Astrocyte (in vitro differentiated cells and primary cell): ENCODE results near the gene WDR93. TPM values are rescaled to one million over a fixed set of nuclear protein-coding genes. Genes with fewer than 3 reads are reported as not detected.

Experiments
- DNase-seq: peaks from one replicate; pipeline ENCODE4 v3.0.0-alpha.2; 2010; ENCODE audit warnings: low read depth
- FAIRE-seq: peaks from 2 replicates; lab custom pipeline; 2011; peaks lifted over from hg19 to GRCh38; lab: Jason Lieb, UNC
- H2AFZ ChIP-seq: 2 replicates; pipeline ENCODE4 v1.6.0; 2012; ENCODE audit warnings: low read depth, low read length, inconsistent platforms
- H3K27ac ChIP-seq: 2 replicates; pipeline ENCODE4 v1.5.1; 2011; ENCODE audit warnings: low read depth, low read length, inconsistent platforms
- H3K27me3 ChIP-seq: 2 replicates; pipeline ENCODE4 v1.6.0; 2011; ENCODE audit warnings: low read length, inconsistent platforms; ENCODE audit not compliant: insufficient read depth
- H3K36me3 ChIP-seq: 2 replicates; pipeline ENCODE4 v1.5.1; 2011; ENCODE audit warnings: low read length, inconsistent platforms; ENCODE audit not compliant: insufficient read depth
- H3K4me1 ChIP-seq: 2 replicates; pipeline ENCODE4 v1.5.1; 2011; ENCODE audit warnings: low read length, inconsistent platforms; ENCODE audit not compliant: insufficient read depth
- H3K4me2 ChIP-seq: 2 replicates; pipeline ENCODE4 v1.6.0; 2012; ENCODE audit warnings: low read length, inconsistent platforms
- H3K4me3 ChIP-seq: 2 replicates; pipeline ENCODE4 v1.5.1; 2011; ENCODE audit warnings: low read depth, mild to moderate bottlenecking, low read length, inconsistent platforms; ENCODE audit not compliant: insufficient read depth
- H3K79me2 ChIP-seq: 2 replicates; pipeline ENCODE4 v1.6.0; 2012; ENCODE audit warnings: mild to moderate bottlenecking, low read length, inconsistent platforms; ENCODE audit not compliant: insufficient read depth
- H3K9ac ChIP-seq: 2 replicates; pipeline ENCODE4 v1.6.0; 2012; ENCODE audit warnings: mild to moderate bottlenecking, low read length, inconsistent platforms
- H3K9me3 ChIP-seq: 2 replicates; pipeline ENCODE4 v1.5.1; 2012; ENCODE audit warnings: low read depth, mild to moderate bottlenecking, low read length, inconsistent platforms; ENCODE audit not compliant: insufficient read depth
- H4K20me1 ChIP-seq: 2 replicates; pipeline ENCODE4 v1.6.0; 2012; ENCODE audit warnings: low read length, inconsistent platforms; ENCODE audit not compliant: insufficient read depth
- H3K27ac Mint-ChIP-seq: one replicate; pipeline ENCODE4 v1.8.0; 2021; ENCODE audit warnings: mild to moderate bottlenecking, mixed read lengths; ENCODE audit not compliant: unreplicated experiment
- H3K27me3 Mint-ChIP-seq: one replicate; pipeline ENCODE4 v1.8.0; 2021; ENCODE audit warnings: low read depth, mixed read lengths; ENCODE audit not compliant: unreplicated experiment
- H3K36me3 Mint-ChIP-seq: one replicate; pipeline ENCODE4 v1.8.0; 2021; ENCODE audit warnings: low read depth, mixed read lengths; ENCODE audit not compliant: unreplicated experiment
- H3K4me1 Mint-ChIP-seq: one replicate; pipeline ENCODE4 v1.8.0; 2021; ENCODE audit warnings: low read depth, mixed read lengths; ENCODE audit not compliant: unreplicated experiment
- H3K4me3 Mint-ChIP-seq: one replicate; pipeline ENCODE4 v1.8.0; 2021; ENCODE audit warnings: mild to moderate bottlenecking, moderate library complexity, mixed read lengths; ENCODE audit not compliant: unreplicated experiment
- H3K9me3 Mint-ChIP-seq: one replicate; pipeline ENCODE4 v1.8.0; 2021; ENCODE audit warnings: mild to moderate bottlenecking, mixed read lengths; ENCODE audit not compliant: unreplicated experiment
- CTCF ChIP-seq: IDR thresholded peaks from 2 replicates; pipeline ENCODE4 v1.5.1; 2011; ENCODE audit warnings: low read depth, mild to moderate bottlenecking, inconsistent platforms, low read length, moderate library complexity; ENCODE audit not compliant: insufficient read depth
- EZH2 ChIP-seq: IDR thresholded peaks from 2 replicates; pipeline ENCODE4 v1.6.1; 2012; ENCODE audit warnings: mild to moderate bottlenecking, low read length, inconsistent platforms; ENCODE audit not compliant: insufficient read depth
- total RNA-seq: library from RNA; stranded (reverse); gene quantifications from 2 replicates; pipeline ENCODE4 v1.2.1, GENCODE V29; 2021

The WDR93 gene
- total RNA-seq, 1 donor from 2014 or later: not detected

- TF ChIP-seq CTCF (no peak), EZH2 (no peak)
- no peak for DNase-seq
- H3K4me2 ChIP-seq: no peak overlapping the region
- Mint-ChIP-seq H3K27ac (no peak overlapping the region), H3K9me3 (no peaks in the 10 kb centered on the region), H3K4me3 (no peak overlapping the region), H3K36me3 (peaks cover 8% of the 10 kb centered on the region), H3K27me3 (peaks cover 10% of the 10 kb centered on the region), H3K4me1 (peaks cover 5% of the 10 kb centered on the region)
- H3K9me3 ChIP-seq: no peaks in the 10 kb centered on the region
- H4K20me1 ChIP-seq: peaks cover 23% of the 10 kb centered on the region
- no peak overlapping the region for H3K4me3 ChIP-seq
- no peaks in the 10 kb centered on the region for H3K36me3 ChIP-seq
- H3K27ac ChIP-seq: no peak overlapping the region
- peaks cover 26% of the 10 kb centered on the region for H3K79me2 ChIP-seq
- peaks cover 5% of the 10 kb centered on the region for H3K4me1 ChIP-seq
- no peak for FAIRE-seq
- no peak overlapping the region for H2AFZ ChIP-seq
- H3K27me3 ChIP-seq: no peaks in the 10 kb centered on the region
- no peak overlapping the region for H3K9ac ChIP-seq
Observed at GRCh38 chr15:89652666-89653065, 37.9 kb upstream of the WDR93 start.

DNA sequence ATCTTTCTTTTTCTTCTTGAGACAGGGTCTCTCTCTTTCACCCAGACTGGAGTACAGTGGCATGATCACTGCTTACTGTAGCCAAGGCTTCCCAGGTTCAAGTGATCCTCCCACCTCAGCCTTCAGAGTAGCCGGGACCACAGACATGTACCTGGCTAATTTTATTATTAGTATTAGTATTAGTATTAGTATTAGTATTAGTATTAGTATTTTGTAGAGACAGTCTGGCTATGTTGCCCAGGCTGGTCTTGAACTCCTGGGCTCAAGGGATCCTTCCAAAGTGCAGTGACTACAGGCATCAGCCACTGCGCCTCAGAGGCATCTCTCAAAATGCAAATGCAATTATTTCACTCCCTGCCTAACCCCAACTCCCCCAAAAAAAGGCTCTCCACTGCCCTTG lies 37.0 kb upstream of the WDR93 start:
- H3K27me3 ChIP-seq: no peaks in the 10 kb centered on the region
- Mint-ChIP-seq H3K9me3 (no peaks in the 10 kb centered on the region), H3K4me3 (no peak overlapping the region), H3K27ac (no peak overlapping the region), H3K27me3 (peaks cover 10% of the 10 kb centered on the region), H3K36me3 (peaks cover 7% of the 10 kb centered on the region), H3K4me1 (peaks cover 5% of the 10 kb centered on the region)
- no peak for TF ChIP-seq EZH2
- TF ChIP-seq CTCF: no peak
- H4K20me1 ChIP-seq: peaks cover 23% of the 10 kb centered on the region
- H3K4me2 ChIP-seq: no peak overlapping the region
- no peak overlapping the region for H3K9ac ChIP-seq
- H3K36me3 ChIP-seq: no peaks in the 10 kb centered on the region
- no peak for DNase-seq
- H3K27ac ChIP-seq: no peak overlapping the region
- peaks cover 5% of the 10 kb centered on the region for H3K4me1 ChIP-seq
- H3K79me2 ChIP-seq: peaks cover 26% of the 10 kb centered on the region
- no peak for FAIRE-seq
- no peak overlapping the region for H3K4me3 ChIP-seq
- no peaks in the 10 kb centered on the region for H3K9me3 ChIP-seq
- H2AFZ ChIP-seq: no peak overlapping the region

GRCh38 chr15:89654301-89654761 lies 36.3 kb upstream of the WDR93 start:
- peak overlapping the region; percentile 76 for H3K4me3 ChIP-seq

More at GRCh38 chr15:89654301-89654761, 36.3 kb upstream of the WDR93 start:
- Histone ChIP-seq H3K9me3 (no peaks in the 10 kb centered on the region), H3K79me2 (peaks cover 26% of the 10 kb centered on the region), H3K4me1 (peaks cover 5% of the 10 kb centered on the region), H3K9ac (peak overlapping the region; percentile 85), H3K27ac (no peak overlapping the region), H3K4me2 (peak overlapping the region; percentile 100), H2AFZ (peak overlapping the region; percentile 94), H3K27me3 (no peaks in the 10 kb centered on the region), H4K20me1 (peaks cover 22% of the 10 kb centered on the region), H3K36me3 (no peaks in the 10 kb centered on the region)
- Mint-ChIP-seq H3K4me1 (peaks cover 5% of the 10 kb centered on the region), H3K4me3 (peak overlapping the region; percentile 90), H3K36me3 (peaks cover 7% of the 10 kb centered on the region), H3K27ac (no peak overlapping the region), H3K27me3 (peaks cover 16% of the 10 kb centered on the region), H3K9me3 (peaks cover 2% of the 10 kb centered on the region)
- DNase-seq (peak; percentile 20), FAIRE-seq (no peak)
- TF ChIP-seq EZH2: no peak
- no peak for TF ChIP-seq CTCF
